GM19395 (cell line): ENCODE results near the gene CAMTA1.

Experiments
- ATAC-seq: cut with Tn5 transposase; IDR thresholded peaks from one replicate; pipeline ENCODE4 v1.9.1; 2021; ENCODE audit warnings: mild to moderate bottlenecking, moderate library complexity; ENCODE audit not compliant: unreplicated experiment

CAMTA1 gene

DNA sequence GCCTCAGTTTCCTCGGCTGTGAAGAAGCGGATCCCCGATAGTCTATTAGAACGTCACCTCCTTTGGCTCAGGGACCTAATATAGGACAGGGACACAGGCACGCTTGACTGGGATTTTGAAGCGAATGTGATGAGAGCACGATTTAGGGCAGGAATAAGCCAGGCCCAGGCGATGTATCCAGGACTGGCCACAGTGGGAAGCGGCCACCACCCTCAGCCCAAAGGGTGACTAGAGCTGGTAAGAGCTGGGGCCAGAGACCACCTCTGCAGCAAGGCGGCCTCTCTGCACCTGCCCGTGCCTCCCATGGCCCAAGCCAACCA is 885.9 kb downstream of the CAMTA1 start:
- ATAC-seq = no peak

DNA sequence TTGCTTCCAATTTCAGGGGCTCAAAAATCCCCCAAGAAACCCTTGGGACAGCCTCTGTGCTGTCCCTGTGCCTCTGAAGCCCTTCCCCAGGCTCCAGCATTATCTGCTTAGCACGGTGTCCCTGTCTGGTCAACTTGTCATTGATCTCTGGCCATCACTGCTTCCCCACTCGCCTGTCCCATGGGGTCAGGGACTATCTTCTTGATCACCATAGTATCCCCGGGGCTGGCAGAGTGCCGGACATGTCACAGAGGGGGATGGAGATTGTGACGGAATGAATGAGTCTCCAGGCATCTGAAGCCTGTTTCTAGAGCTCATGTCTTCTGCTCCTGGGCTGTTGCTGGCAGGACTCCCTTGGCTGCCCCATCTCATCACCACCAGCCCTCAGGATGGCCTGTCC is 886.4 kb downstream of the CAMTA1 start:
- ATAC-seq = no peak

DNA sequence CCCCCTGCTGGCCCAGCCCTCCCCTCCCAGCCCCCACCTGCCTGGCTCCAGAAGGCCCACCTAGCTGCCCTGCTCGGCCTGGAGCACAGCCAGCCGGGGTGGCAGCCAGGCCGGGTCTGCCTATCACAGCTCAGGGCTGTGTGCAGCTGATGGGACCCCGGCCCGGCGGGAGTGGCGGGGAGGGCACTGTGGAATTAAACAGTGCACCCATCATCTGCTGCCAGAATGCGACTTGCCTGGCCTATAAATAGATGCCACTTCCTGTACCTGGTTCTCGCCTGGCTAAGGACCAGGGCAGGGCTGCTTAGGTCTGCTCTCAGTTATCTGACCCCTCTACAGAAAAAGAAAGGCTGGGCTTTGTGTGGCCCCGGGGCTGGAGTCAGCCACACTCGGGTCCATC is 887.6 kb downstream of the CAMTA1 start:
- ATAC-seq = no peak

DNA sequence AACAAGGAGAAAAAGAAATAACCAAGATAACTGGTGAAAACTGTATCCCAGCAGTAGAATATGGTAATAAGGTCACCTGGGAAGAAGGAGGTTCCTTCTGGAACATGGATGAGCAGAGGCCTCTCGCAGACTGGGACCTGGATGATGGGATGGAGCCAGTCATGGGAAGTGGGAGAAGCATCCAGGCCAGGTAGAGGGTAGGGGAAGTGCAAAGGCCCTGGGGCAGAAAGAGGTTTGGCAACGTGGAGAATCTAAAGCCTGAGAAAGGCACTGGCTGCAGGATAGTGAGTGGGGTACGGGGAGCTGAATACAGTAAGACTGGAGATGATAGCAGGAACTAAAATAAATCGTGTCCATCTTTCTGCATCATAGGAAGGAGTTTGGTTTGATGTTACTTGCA is 889.7 kb downstream of the CAMTA1 start:
- ATAC-seq = no peak

DNA sequence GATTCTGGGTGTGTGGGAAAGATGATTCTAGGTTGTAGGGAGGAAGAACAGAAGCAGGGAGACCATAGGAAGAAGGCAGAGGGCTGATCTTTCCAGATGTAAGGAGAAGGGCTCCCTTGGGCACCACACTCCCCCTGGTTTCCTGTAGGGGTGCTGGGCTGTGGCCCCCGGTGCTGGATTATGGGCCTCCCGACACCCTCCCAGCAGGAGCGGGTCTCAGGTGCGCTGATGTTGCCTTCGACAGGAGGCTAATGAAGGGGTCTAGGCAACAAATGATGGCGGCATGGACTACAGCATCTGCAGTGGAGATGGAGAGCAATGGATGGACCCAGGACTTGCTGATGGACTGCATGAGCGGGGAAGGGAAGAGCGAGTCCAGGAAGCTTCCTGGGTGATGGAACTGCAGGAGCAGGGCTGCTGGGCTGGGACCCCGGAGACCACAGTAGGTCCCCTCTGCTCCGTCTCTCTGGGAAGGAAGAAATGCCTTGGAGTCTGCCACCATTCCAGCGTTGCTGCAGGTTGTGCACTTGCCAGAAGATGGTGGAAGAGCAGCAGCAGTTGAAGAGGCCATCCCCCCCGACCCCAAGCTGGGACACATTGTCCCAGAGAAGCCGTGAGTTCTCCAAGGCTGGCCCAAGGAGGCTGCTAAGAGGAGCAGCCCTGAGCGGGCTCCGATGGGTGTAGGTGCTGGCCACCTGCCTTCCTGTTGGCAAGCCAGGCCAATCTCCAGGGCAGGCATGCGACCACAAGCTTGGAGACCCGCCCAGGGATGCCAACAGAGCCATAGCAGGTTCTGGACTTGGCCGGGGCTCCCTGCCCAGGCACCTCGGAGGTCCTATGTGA is 890.4 kb downstream of the CAMTA1 start:
- ATAC-seq = no peak

DNA sequence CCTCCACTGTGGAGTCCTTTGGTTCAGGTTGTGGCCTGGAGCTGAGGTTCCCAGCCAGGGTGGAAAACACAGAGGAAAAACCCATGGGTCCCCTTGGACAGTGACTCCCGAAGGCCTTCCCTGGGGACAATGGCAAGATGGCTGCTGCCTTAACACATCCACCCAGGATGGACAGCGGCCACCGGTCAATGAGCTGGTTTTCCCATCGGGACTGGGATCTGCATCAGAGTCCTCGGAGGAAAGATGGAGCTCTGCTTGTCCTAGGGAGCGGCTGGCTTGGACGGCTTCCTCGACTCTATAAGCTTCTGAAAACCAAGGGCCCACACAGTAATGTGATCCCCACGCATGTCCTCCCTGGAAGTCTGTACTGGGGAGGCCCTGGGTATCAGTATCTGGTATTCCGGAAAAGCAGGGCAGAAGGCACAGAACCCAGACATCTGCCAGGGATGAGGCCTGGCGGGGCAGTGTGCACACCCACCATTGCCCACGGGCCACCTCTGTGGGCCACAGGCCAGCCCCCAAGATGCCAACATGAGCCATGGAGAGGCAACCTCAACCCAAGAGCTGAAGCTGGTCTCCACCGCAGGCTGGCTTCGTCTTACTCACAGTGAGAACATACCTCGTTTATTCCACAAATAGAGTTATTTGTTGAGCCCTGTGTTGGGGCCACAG is 891.2 kb downstream of the CAMTA1 start:
- ATAC-seq = no peak

DNA sequence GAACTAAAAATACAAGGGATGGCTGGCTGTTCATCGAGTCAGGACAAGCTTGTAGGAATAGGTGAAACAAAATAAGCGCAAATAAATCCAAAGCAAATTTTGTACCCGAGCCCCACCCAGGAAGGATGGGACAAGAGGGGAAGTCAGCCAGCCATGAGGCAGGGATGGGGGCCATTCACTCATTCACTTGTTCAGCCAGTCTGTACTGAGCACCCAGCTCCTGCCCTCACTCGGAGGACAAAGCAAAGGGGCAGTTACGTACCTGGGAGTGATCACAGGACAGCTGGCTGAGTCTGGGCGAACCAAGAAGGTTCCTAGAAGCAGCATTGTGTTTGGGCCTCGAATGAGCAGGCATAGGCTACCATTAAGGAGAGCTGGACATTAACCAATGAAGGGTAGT is 891.9 kb downstream of the CAMTA1 start:
- ATAC-seq = no peak

DNA sequence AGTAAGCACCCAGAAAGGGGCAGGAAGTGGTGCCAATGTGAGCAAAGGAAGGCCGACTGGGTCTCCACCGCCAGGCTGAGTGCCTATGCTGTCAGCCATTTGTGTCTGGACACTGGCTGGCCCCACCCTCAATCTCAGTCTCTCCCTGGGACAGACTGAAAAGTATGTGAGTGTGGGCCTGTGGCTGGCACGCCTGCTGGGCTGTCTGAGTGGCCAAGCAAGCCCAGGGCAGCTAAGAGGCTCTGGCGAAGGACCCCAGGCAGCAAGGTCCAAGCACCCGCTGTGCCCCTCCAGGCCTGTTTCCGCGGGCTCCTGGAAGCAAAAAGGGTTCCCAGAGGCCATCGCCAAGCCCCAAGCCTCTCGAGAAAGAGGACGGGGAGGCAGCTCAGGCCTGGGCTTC is 892.6 kb downstream of the CAMTA1 start:
- no peak for ATAC-seq

DNA sequence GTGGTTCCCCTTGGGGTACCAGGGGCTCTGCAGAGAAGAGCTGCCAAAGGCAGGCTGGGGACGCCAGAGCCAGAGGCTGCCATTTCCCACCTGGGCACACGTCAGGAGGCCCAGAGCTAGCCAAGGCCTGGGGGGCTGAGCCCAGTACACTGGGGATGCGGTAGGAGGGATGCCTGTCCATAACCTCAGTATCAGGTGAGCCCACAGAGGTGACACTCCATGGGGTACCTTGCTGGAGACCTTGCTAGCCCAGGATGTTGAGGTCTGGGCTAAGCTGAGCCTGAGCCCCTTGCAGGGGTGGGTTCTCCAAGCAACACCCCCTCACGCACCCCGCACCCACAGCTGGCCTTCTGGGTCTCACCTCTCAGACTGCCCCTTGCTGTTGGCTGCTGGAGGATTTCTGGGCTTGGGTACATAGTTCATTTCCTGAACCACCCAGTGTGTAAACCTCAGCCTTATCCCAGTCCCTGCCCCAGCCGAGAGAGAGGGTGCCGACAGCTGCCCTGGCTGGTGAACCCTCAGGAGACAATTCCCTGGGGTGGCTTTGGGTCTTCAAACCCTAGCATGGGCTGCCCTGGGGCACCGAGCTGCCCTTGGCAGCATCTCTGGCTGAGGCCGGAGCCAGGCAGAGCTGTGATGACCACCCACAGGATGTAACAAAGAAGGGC is 893.4 kb downstream of the CAMTA1 start:
- no peak for ATAC-seq

DNA sequence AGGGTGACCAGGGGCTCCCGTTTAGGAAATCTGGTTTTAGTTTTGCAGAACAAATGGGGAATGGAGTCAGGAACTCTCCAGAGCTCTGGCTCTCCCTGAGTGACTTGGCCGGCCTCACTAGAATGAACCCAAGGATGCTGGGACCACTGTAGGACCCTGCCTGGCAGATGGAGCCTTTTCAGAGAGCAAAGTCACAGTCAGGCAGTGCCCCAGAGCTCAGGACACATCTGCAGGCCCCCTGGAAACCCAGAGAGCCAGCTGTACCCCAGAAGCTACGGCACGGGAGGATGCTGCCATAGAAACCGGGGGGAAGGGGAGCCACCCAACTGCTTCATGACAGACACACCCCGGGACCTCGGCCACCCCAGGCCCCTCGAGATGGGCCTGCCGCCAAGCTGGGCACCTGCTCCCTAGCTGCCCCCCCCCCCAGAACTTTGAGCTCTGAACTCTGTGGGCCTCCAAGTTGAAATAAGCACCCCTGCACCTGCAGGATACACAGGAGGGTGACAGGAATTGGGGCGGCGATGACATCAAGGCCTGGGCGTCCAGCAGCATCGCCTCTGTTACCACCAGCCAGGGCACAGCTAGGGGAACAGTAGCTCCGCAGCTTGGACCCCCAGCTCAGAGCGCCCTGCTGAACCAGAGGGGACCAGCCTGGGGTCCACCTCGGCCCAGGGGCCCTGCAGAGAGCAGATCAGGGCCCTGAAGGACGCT is 894.1 kb downstream of the CAMTA1 start:
- no peak for ATAC-seq

DNA sequence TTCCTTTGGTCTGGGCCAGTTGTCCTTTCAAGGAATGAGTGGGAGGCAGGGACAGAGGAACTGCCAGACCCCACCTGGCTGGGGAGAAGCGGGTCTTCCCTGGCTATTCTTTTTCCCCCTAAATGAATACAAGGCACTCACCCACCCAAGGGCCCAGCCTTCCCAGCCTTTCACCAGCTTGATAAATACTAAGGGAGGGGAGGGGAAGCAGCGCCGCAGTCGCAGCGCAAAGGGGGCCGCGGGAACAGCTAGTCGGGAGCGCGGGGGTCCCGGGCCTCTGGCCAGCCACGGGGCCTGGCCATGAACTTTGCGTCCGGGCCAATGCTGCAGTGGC is 894.6 kb downstream of the CAMTA1 start:
- ATAC-seq = no peak

DNA sequence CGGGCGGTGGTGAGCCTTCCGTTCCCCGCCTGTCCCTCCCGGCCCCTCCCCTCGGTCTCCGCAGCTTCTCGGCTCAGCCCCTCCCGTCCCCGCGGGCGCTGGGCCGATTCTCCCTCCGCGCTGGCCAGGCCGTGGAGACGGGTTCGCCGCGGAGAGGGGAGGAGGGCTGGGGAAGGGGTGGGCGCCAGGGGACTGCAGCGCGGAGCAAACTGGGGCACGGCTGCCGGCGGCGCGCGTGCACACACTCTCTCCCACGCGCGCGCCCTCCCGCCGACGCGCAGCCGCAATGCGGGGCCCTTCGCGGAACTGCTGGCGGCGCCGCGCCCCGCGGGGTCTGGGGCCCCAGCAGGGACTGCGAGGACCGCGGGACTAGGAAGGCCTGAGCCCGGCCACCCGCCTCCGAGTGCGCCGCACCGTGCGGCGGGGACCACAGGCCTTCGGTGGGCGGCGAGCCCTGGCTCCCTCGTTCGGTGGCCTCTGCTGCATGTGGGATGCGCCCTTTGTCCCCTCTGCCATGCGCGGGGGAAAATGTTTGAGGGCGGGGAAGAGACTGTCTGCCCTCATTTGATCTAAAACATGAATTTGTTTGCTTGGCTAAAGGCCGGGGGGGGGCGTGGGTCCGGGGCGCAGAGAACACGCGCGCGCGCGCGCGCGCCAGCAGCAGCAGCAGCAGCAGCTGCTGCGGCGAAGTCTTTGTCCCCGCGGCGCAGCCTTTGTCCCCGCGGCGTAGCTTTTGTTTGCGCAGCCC is 895.1 kb downstream of the CAMTA1 start:
- ATAC-seq = no peak

DNA sequence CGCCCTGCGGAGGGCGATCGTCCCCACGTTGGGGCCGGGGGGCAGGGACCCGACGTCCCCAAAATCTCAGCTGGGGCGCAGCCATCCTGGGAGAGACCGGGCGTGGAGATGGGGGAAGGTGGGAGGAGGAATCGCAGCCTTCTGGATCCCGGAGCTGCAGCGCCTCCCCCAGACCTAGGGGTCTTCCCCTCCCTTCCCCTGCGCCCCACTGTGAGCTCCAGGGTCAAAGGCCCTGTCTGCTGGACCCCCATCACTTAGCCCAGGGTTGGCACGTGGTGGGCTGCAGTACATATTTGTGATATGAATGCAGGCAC is 895.7 kb downstream of the CAMTA1 start:
- ATAC-seq = no peak

DNA sequence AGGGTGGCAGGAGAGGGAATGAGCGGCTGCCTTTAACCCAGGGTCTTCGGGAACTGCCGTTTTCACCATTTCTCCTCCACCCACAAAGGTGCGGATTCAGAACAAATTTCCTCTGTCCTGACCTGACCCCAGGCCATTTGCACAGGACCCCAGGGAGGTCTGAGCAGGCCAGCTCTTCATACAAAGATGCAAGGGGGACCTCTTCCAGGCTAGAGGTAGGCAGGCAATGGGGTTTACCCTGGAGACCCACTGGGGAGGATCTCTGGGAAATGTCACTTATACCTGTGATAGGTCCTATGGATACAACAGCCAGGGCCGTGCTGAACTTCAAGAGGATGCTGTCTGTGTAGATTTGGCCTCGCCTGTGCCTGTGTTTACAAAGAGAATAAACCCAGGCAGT is 896.1 kb downstream of the CAMTA1 start:
- ATAC-seq = no peak

DNA sequence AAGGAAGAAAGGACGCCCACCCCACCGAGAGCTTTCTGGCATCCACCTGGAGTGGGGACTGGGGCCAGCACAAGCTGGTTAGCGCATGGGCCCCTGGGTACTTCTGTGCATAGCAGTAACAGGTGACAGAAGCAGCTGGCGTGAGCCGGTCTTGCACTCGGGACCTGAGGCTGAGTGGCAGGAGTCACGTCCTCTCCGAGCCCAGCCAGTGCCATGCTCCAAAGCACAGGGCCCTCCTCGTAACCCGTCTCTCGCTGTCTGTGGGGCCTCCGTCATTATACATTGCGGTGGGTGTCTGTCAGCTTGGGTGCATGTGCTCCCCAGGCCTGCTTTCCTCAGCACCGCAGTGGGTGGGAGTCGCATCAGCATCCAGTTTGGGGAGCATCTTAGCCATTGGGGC is 898.3 kb downstream of the CAMTA1 start:
- no peak for ATAC-seq

DNA sequence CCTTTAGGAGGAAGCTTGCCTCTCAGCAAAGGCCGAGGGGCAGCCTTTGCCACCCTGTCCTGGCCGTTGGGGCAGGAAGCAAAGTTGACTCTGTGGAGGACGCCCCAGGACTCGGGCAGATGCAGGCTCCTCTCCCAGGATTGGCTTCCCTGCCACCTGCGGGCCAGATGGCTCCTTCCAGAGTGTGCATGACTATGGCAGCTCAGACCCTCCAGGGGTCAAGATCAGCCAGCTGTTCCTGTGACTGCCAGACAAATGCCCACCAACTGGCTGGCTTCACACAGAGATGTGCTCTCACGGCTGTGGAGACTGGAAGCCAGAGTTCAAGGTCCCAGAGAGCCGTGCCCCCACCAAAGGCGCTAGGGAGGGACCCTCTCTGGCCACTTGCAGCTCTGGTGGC is 898.9 kb downstream of the CAMTA1 start:
- ATAC-seq = no peak

DNA sequence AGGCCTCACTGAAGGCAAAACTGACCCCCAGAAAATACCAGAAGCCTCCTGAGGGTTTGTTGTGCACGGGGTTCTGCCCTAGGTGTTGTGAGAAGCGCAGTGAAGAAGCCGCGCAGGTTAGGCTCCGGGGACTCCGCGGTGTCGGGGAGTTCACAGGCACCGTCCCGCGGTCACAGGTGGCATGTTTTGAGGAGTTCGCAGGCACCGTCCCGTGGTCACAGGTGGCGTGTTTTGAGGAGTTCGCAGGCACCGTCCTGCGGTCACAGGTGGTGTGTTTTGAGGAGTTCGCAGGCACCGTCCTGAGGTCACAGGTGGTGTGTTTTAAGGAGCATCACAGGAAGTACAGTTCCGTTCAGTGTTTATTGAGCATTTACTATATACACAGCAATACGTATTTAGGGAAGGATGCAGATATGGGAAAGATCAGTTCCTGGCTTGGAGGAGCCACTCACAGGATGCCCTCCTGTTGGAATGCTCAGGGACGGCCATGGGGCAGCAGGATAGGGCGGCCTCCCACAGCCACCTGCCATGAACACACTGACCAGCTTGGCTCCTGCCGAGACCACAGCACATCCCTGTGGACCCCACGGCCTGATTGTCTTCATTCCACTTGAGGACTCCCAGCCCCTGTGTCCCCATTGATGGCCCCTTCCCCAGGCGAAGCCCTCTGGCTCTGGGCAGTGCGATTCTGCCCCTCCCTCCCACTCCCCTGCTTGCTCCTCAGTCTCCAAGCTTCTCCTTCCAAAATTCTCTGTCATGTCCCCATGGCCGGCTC is 899.8 kb downstream of the CAMTA1 start:
- ATAC-seq = no peak

DNA sequence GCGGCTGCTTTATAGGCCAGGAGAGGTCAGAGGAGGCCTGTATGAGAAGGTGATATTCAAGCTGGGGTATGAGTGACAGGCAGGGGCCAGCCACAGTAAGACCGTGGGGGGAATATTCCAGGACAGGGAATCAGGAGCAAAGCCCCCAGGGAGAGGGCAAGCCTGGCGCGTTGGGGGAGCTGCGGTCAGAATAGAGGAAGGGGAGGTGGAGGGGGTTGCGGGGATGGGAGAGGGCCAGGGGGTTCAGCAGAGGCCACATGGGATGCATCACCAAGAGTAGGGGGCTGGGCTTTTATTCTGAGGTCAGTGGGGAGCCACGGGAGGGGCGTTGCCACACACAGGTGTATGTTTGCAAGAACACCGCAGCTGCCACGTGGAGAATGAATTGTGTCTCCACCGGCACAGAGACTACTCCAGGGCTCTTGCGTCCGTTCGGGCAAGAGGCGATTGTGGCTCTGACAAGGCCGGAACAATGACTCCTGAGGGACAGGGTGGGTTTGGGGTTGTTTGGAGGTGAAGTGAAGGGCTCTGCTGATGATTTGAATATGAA is 901.1 kb downstream of the CAMTA1 start:
- no peak for ATAC-seq

DNA sequence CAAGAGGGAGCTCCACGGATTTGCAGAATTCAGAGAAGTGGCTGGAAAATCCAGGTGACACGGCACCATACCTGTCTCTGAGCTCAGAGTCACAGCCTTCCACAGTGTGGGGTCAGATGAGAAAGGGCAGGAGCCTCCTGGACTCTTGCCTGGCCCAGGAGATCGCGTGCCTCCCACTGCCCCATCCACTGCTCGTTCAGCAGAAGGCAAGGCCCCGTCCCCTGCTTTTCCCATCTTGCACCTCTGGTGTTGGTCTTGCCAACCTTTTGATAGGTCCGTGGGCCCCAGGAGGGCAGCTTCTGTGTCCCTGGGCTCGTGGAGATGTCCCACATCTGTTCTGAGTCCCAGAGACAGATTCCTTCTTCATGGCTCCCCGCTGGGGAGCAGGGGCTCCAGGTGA is 902.2 kb downstream of the CAMTA1 start:
- no peak for ATAC-seq

DNA sequence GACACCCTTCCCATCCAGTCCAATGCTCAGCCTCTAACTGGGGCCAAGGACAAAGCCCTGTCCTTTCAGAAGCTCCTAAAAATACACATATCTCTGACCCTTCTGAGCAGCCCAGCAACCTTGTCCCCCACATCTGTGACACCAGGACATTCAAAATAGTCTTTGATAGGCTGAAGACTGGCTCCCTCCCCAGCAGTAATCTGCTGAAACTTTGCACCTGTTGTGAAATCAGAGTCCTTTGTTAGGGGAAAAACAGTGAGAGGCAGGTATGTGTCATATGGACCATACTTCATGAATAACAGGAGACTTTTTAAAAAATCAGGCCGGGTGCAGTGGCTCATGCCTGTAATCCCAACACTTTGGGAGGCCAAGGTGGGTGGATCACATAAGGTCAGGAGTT is 903.4 kb downstream of the CAMTA1 start:
- ATAC-seq = no peak
